ENCODE results near the gene FBXO21.
"Not testable (repeated sequence)": the region's sequence is repeated elsewhere in the genome, so short reads cannot be mapped to it uniquely, and the experiment has no call there.

The FBXO21 gene

GRCh38 chr12:117104003-117104402 is 86.3 kb downstream of the FBXO21 start:
- DNase-seq (ENCODE audit: low spot score): not testable (repeated sequence)

GRCh38 chr12:117102800-117103181 is 87.5 kb downstream of the FBXO21 start:
- DNase-seq (ENCODE audit: low spot score): no peak

GRCh38 chr12:117101953-117102799 is 88.1 kb downstream of the FBXO21 start:
- no peak for DNase-seq (ENCODE audit: low spot score)

DNA sequence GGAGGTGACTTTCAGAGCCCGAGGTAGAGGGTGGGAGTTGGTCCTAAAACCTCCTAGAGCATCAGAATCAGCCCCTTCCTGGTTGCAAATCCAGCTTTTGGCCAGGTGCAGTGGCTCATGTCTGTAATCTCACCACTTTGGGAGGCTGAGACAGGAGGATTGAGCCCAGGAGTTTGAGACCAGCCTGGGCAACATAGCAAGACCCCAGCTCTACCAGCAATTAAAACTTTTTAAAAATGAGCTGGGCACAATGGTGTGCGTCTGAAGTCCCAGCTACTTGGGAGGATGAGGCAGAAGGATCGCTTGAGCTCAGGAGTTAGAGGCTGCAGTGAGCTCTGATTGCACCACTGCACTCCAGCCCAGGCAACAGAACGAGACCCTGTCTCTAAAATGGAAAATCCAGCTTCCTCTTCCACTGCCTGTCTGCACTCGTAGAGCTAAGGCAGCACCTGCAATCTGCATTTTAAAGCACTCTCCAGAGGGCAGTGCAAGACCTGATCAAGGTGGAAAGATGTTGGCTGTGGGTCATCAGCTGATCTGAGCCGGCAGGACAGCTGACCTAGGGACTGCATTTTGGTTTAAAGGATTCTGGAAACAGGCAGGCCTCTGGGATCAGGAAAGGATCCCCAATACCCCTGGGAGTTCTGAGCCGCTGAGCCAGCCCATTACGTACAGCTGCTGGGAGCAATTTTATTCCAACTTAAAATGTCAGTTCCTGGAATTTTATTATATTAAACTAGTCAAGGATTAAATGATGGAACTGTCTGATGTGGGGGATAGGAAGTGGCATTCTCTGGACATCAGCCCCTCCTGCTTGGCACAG is 89.2 kb downstream of the FBXO21 start:
- DNase-seq (ENCODE audit: low spot score): no peak

DNA sequence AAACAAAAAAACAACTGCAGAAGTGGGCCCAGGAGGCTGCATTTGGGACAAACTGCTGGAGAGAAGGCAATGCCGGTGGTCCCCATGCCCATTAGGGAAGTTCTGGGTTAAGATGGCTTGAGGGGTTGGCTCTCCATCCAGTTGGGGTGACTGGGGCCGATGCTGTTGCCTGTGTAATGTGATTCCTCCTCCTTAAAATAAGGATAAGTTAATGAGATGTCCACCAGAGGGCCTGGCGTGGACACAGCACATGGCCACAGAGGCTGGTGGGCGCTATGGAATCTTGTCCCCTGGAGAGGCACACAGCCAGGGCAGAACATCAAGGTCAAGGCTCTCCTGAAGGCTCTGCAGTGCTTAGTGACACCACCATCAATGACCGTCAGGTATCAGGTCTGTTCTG is 90.0 kb downstream of the FBXO21 start:
- DNase-seq (ENCODE audit: low spot score): peak; percentile 64

- DNase-seq (ENCODE audit: low spot score): peak; percentile 37
Measured at GRCh38 chr12:117098361-117099217, 91.7 kb downstream of the FBXO21 start.

GRCh38 chr12:117098024-117098360 is 92.3 kb downstream of the FBXO21 start:
- DNase-seq (ENCODE audit: low spot score): no peak

DNA sequence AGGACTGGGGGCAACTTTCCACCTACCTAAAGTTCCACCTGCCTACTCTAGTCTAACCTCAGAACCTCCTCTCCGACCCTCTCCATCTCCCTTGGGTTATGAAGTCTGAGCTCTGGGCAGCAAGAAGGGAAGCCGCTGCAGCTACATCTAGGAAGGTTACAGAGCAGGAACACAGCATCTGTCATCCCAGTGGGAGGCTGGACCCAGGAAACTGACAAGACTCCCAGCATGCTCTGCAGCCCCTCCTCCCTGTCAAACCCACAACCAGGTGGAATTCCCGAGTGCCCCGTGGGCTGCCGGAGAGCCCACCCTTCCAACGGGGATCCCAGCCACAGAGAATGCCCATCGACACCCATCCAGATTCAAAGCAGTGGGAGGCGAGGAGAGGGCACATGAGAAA is 93.1 kb downstream of the FBXO21 start:
- no peak for DNase-seq (ENCODE audit: low spot score)

- DNase-seq (ENCODE audit: low spot score): no peak
Measured at GRCh38 chr12:117096501-117097042, 93.7 kb downstream of the FBXO21 start.

DNA sequence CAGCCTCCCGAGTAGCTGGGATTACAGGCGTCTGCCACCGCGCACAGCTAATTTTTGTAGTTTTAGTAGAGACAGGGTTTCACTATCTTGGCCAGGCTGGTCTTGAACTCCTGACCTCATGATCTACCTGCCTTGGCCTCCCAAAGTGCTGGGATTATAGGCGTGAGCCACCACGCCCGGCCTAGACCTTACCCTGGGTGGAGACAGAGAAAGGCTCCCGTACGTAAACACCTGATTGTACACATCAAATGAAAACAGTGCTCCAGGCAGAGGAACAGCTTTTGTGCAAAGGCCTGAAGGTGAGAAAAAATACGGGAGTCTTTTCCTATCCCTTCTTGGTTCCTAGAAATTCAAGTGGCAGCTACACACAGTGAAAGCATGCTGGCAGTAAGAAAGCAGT is 95.1 kb downstream of the FBXO21 start:
- DNase-seq (ENCODE audit: low spot score): not testable (repeated sequence)

DNA sequence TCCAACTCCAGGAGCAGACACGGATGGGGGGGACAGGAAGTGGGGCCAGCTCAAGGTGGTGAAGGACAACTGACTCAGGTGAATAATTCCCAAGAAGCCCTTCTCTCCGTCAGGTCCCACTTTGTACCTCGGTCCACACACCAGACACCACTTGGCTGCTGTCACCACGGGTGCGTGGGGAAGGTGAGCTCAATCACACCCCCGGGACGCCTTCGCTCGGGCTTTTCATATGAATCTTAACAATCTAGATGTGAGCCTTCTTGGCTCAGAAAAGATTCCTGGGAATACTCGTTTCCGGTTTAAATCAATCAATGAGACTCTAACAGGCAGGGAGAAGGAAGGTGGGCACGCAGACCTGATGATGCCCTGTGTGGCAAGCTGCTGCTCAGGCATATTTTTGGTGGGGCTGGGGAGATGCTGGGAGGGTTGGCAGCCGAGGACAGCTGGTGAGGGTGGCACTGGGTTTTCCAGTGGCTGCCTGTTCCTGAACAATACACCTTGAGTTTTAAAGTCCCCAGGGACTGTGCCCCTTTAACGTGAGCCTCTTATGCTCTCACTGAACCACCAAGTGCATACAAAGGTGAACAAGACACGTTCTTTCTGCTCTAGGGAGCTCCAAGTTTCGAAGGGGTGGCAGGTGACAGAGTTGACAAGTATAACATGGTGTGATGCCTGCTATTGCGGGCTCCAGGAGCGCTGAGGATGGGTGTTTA is 96.2 kb downstream of the FBXO21 start:
- DNase-seq (ENCODE audit: low spot score): no peak

DNA sequence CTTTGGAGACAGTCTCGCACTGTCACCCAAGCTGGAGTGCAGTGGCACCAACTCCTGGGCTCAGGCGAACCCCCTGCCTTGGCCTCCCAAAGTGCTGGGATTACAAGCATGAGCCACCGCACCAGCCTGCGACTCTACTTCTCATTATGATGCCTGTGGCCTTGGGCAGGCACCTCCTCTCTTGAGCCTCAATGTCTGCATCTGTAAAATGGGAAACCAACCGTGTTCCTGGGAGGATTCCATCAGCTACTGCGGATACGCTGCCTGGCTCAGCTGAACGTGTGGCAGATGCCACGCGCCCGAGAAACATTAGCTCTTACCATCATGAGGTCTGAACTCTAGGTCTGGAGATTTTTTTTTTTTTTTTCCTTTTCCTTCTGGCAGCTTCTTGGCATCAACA is 96.8 kb downstream of the FBXO21 start:
- no peak for DNase-seq (ENCODE audit: low spot score)

GRCh38 chr12:117092886-117093285 is 97.4 kb downstream of the FBXO21 start:
- no peak for DNase-seq (ENCODE audit: low spot score)

DNA sequence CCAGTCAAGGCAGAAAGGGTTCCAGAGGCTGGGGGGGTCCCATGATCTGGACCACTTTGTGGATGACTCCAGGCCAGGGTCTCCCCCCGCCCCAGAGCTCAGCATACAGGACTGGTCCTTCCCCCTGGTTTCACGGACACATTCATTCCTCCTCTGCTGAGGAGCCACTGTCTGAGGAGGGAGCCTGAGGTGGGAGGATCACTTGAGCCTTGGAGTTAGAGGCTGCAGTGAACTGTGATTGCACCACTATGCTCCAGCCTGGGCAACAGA is 97.8 kb downstream of the FBXO21 start:
- no peak for DNase-seq (ENCODE audit: low spot score)
